Measurements from ENCODE around the gene SAPCD1. TPM values are rescaled to one million over a fixed set of nuclear protein-coding genes. Genes with fewer than 3 reads are reported as not detected.
A peak's percentile ranks its signal among the peaks of the same experiment; 100 is the strongest.

The SAPCD1 gene
- total RNA-seq, 2 donors from 2014 or later = 1.9 to 15.7 TPM

DNA sequence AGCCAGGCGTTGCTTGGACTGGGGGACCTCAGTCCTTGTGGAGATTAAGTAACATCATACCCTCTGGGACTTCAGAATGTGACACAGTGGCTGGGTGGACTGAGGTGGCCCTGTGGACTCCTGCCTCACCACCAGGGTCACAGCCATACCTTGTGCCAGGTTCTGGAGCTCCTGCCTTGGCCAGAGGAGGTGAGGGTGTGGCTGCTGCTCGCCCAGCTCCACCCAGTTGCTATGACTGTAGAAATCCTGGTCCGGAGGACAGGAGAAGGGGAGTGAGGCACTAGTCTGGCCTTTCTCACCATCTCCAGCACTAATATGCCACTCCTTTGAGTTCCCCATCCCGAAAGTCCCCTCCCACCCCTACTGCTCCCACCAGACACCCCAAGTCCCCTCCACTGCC, 12.7 kb downstream of the SAPCD1 start:
- 83% methylated on average over 4 of the region's 4 CpGs for WGBS
- Histone ChIP-seq H3K27ac (no peak overlapping the region), H3K4me1 (replicated peaks) (no peaks in the 10 kb centered on the region), H3K9me3 (no peaks in the 10 kb centered on the region), H3K4me3 (no peak overlapping the region), H3K27me3 (replicated peaks; ENCODE audit: insufficient read depth) (no peaks in the 10 kb centered on the region), H3K36me3 (peaks cover 0 to 7% of the 10 kb centered on the region in 2 donors)
- intact Hi-C loops (cut with DNase I) = no loop called here
- TF ChIP-seq, protein P1, sequence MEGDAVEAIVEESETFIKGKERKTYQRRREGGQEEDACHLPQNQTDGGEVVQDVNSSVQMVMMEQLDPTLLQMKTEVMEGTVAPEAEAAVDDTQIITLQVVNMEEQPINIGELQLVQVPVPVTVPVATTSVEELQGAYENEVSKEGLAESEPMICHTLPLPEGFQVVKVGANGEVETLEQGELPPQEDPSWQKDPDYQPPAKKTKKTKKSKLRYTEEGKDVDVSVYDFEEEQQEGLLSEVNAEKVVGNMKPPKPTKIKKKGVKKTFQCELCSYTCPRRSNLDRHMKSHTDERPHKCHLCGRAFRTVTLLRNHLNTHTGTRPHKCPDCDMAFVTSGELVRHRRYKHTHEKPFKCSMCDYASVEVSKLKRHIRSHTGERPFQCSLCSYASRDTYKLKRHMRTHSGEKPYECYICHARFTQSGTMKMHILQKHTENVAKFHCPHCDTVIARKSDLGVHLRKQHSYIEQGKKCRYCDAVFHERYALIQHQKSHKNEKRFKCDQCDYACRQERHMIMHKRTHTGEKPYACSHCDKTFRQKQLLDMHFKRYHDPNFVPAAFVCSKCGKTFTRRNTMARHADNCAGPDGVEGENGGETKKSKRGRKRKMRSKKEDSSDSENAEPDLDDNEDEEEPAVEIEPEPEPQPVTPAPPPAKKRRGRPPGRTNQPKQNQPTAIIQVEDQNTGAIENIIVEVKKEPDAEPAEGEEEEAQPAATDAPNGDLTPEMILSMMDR (IDR thresholded peaks at IDR 0.05) = peak in 1 of 4 experiments; percentile 32
- no peak for TF ChIP-seq POLR2A (IDR thresholded peaks at IDR 0.05)
- no peak for TF ChIP-seq POLR2AphosphoS5 (IDR thresholded peaks at IDR 0.05)
- DNase-seq (ENCODE audit: low spot score) = no peak

- no peak for DNase-seq (ENCODE audit: low spot score)
- TF ChIP-seq, protein P1 (IDR thresholded peaks at IDR 0.05) = no peak
- no peak for TF ChIP-seq POLR2AphosphoS5 (IDR thresholded peaks at IDR 0.05)
- TF ChIP-seq POLR2A (IDR thresholded peaks at IDR 0.05) = no peak
- 93% methylated on average over 32 of the region's 32 CpGs for WGBS
- Histone ChIP-seq H3K36me3 (peaks cover 0 to 12% of the 10 kb centered on the region in 2 donors), H3K4me3 (no peak overlapping the region), H3K27ac (no peak overlapping the region), H3K4me1 (replicated peaks) (no peaks in the 10 kb centered on the region), H3K9me3 (no peaks in the 10 kb centered on the region), H3K27me3 (replicated peaks; ENCODE audit: insufficient read depth) (no peaks in the 10 kb centered on the region)
- intact Hi-C loops (cut with DNase I) = no loop called here
Measured at GRCh38 chr6:31775633-31776484, 13.4 kb downstream of the SAPCD1 start.

DNA sequence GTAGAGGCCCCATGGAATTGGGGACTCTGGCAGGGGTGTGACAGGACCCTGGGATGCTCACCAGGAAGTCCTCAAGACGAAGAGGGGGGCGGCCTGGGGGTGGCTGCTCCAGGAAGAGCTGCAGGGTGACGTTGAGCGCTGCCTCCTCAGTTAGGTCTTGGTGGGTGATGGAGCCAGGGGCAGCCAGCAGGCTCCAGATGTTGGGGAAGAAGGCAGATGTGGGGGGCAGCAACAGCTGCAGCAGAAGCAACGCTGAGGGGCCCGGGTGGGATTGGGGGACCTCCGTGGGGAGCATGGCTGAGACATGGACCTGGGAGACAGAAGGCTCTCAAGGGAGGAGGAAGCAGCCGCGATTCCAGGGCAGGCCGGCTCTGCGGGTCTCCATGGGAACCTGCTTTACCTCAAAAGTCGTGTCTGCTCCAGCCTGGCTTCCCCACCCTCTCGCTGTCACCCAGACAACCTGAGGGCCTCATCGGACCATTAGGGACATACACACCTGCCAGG, 14.1 kb downstream of the SAPCD1 start:
- Histone ChIP-seq H3K9me3 (no peaks in the 10 kb centered on the region), H3K36me3 (peaks cover 5 to 16% of the 10 kb centered on the region in 2 donors), H3K27me3 (replicated peaks; ENCODE audit: insufficient read depth) (no peaks in the 10 kb centered on the region), H3K4me3 (no peak overlapping the region), H3K4me1 (replicated peaks) (no peaks in the 10 kb centered on the region), H3K27ac (peak overlapping the region in 1 of 2 donors; percentile 15)
- DNase-seq (ENCODE audit: low spot score) = no peak
- intact Hi-C loops (cut with DNase I) = no loop called here
- TF ChIP-seq, protein P1 (IDR thresholded peaks at IDR 0.05) = no peak
- TF ChIP-seq POLR2AphosphoS5 (IDR thresholded peaks at IDR 0.05) = no peak
- no peak for TF ChIP-seq POLR2A (IDR thresholded peaks at IDR 0.05)
- 33% methylated on average over 14 of the region's 14 CpGs for WGBS

DNA sequence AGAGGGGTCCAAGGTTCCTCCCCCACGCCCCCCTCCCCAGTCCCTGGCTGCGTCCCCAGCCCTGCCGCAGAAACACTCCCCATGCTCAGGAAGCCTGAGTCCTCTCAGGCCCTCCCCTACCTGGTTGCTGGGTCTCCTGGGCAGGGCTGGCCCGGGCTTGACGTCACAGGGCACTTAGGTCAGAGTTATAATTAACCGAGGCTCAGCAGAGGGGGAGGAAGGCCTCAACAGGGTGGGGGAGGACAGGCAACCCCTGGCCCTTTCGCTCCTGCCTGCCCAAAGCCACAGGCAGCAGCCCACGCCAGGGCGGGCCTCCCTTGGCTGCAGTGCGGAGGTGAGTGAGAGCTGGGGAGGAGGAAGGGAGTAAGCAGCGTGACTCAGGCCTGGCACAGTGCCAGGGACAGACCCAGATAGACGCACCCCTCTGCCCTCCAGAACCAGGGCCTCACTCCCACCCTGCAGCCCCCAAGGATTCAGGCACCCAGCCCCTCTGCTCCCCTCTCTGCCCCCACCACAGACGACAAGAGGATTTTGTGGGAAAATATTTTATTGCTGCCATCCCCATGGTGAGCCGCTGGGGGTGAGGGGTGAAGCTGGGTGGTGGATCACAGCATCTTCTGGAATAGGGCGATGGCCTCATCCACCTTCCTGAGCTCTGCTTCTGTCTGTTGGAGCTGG, 14.7 kb downstream of the SAPCD1 start, which contains the start of gene VWA7:
VWA7 (minus strand) TSS at position 340 of the 678 bp plus-strand sequence. CDS start 549 bp downstream, outside the sequence.
- no peaks in the 10 kb centered on the region for H3K27me3 ChIP-seq (replicated peaks; ENCODE audit: insufficient read depth)
- H3K4me1 ChIP-seq (replicated peaks) = no peaks in the 10 kb centered on the region
- DNase-seq (ENCODE audit: low spot score) = peak; percentile 42
- no peak within 1 kb of the TSS for H3K4me3 ChIP-seq
- no peaks in the 10 kb centered on the region for H3K9me3 ChIP-seq
- 16% methylated on average over 15 of the region's 15 CpGs for WGBS
- peak within 1 kb of the TSS in 1 of 2 donors; percentile 15 for H3K27ac ChIP-seq
- intact Hi-C loops (cut with DNase I) = no loop called here
- TF ChIP-seq POLR2A (IDR thresholded peaks at IDR 0.05) (peak; percentile 26), POLR2AphosphoS5 (IDR thresholded peaks at IDR 0.05) (peak; percentile 19)
- TF ChIP-seq, protein P1 (IDR thresholded peaks at IDR 0.05) = peak in 1 of 4 experiments; percentile 10
- H3K36me3 ChIP-seq = peaks cover 5 to 16% of the 10 kb centered on the region in 2 donors
